ENCODE results near the gene MYBPC3.

MYBPC3 gene

GRCh38 chr11:47332791-47333525 is 19.5 kb downstream of the MYBPC3 start:
- no peak overlapping the region for H3K4me3 ChIP-seq (ENCODE audit: low read depth, low read length)
- TF ChIP-seq CTCF (IDR thresholded peaks at IDR 0.05; ENCODE audit: borderline replicate concordance, insufficient read depth, low read depth, low read length), result no peak

DNA sequence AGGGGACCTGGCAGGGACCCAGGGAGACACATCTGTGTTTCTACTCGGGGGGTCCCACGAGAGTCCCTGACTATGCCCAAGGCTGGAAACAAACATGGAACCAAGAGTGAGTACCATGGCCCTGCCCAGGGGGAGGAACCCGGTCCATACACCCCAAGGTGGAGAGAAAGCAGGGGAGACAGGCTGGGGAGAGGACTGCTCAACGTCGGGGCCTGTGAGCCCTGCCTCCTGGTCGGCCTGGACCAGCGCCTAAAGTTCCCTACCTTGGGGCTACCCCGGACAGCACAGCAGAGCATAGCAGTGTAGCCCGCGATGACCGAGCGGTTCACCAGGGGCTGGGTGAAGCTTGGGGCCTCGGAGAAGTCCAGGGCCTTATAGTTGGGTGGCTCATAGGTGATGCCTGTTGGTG is 20.2 kb downstream of the MYBPC3 start:
- no peak for TF ChIP-seq CTCF (IDR thresholded peaks at IDR 0.05; ENCODE audit: borderline replicate concordance, insufficient read depth, low read depth, low read length)
- H3K4me3 ChIP-seq (ENCODE audit: low read depth, low read length), result no peak overlapping the region

DNA sequence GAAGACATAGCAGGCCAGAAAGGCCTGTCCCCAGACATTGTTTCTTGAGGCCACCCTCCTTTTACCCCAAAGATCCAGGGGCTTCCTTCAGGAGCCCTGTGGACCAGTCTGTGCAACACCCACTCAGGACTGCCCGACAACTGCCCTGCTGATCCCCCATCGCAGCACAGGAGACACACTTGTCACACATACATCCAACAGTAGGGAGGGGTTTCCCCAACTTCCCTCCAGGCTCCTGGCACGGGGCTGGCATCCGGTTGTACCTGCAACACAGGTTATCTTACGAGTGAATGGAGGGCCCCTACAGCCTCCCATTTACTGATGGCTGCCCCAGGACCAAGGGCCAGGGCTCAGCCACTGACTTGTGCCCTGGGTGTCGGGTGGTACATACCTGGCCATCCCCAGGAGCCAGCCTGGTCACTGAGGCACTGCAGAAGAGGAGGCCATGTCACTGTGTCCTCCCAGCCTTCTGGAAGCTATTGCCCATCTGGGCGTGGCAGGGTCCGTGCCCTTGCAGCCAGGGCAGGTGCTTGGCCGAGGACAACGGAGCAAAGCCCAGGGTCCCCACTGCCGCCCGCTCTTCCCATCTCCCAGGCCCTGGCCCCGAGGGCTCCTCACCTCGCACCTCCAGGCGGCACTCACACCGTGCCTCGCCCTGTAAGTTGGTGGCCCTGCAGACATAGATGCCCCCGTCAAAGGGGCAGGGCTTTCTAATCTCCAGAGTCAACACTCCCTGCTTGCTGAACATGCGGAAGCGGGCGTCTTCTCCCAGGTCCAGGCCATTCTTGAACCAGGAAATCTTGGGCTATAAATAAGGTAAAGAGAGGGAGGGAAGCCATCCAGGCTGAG is 20.8 kb downstream of the MYBPC3 start:
- H3K4me3 ChIP-seq (ENCODE audit: low read depth, low read length), result no peak overlapping the region
- no peak for TF ChIP-seq CTCF (IDR thresholded peaks at IDR 0.05; ENCODE audit: borderline replicate concordance, insufficient read depth, low read depth, low read length)

GRCh38 chr11:47329987-47330931 is 22.2 kb downstream of the MYBPC3 start:
- TF ChIP-seq CTCF (IDR thresholded peaks at IDR 0.05; ENCODE audit: borderline replicate concordance, insufficient read depth, low read depth, low read length), result no peak
- H3K4me3 ChIP-seq (ENCODE audit: low read depth, low read length), result no peak overlapping the region

GRCh38 chr11:47329431-47329986 is 23.0 kb downstream of the MYBPC3 start:
- H3K4me3 ChIP-seq (ENCODE audit: low read depth, low read length), result no peak overlapping the region
- no peak for TF ChIP-seq CTCF (IDR thresholded peaks at IDR 0.05; ENCODE audit: borderline replicate concordance, insufficient read depth, low read depth, low read length)

- H3K4me3 ChIP-seq (ENCODE audit: low read depth, low read length), result no peak overlapping the region
- TF ChIP-seq CTCF (IDR thresholded peaks at IDR 0.05; ENCODE audit: borderline replicate concordance, insufficient read depth, low read depth, low read length), result peak; percentile 23; the same call in 1 of the 2 replicates
Measured at GRCh38 chr11:47328449-47329390, 23.8 kb downstream of the MYBPC3 start.
